Neural crest cell (in vitro differentiated cells): ENCODE results near the gene PIGH. TPM values are rescaled to one million over a fixed set of nuclear protein-coding genes. Genes with fewer than 3 reads are reported as not detected.
A peak's percentile ranks its signal among the peaks of the same experiment; 100 is the strongest.

Experiments
- DNase-seq: peaks from one replicate; pipeline ENCODE4 v3.0.0; 2021; ENCODE audit warnings: low read depth, mixed read lengths, low spot score
- H3K27ac Mint-ChIP-seq: one replicate; pipeline ENCODE4 v1.8.0; 2021; ENCODE audit warnings: mild to moderate bottlenecking, mixed read lengths; ENCODE audit not compliant: unreplicated experiment
- H3K27me3 Mint-ChIP-seq: 2 replicates; pipeline ENCODE4 v1.8.0; 2021; ENCODE audit warnings: low read depth, mild to moderate bottlenecking, mixed read lengths
- H3K36me3 Mint-ChIP-seq: 2 replicates; pipeline ENCODE4 v1.8.0; 2021; ENCODE audit warnings: low read depth, mild to moderate bottlenecking, mixed read lengths
- H3K4me1 Mint-ChIP-seq: 2 replicates; pipeline ENCODE4 v1.8.0; 2021; ENCODE audit warnings: mixed read lengths
- H3K4me3 Mint-ChIP-seq: one replicate; pipeline ENCODE4 v1.8.0; 2021; ENCODE audit warnings: mild to moderate bottlenecking, mixed read lengths
- H3K9me3 Mint-ChIP-seq: 2 replicates; pipeline ENCODE4 v1.8.0; 2021; ENCODE audit warnings: mixed read lengths
- total RNA-seq: library from RNA; stranded (reverse); gene quantifications from 2 replicates; pipeline ENCODE4 v1.2.1, GENCODE V29; 2021
- TF ChIP-seq, protein P1 (sequence below): fragments of 200-600 bp; sonication (generic); conservative IDR thresholded peaks from 2 replicates; pipeline ENCODE4 v1.5.0; 2021; ENCODE audit warnings: antibody characterized with exemption, mild to moderate bottlenecking

The PIGH gene
- total RNA-seq, 1 donor from 2014 or later, result 19.9 TPM

DNA sequence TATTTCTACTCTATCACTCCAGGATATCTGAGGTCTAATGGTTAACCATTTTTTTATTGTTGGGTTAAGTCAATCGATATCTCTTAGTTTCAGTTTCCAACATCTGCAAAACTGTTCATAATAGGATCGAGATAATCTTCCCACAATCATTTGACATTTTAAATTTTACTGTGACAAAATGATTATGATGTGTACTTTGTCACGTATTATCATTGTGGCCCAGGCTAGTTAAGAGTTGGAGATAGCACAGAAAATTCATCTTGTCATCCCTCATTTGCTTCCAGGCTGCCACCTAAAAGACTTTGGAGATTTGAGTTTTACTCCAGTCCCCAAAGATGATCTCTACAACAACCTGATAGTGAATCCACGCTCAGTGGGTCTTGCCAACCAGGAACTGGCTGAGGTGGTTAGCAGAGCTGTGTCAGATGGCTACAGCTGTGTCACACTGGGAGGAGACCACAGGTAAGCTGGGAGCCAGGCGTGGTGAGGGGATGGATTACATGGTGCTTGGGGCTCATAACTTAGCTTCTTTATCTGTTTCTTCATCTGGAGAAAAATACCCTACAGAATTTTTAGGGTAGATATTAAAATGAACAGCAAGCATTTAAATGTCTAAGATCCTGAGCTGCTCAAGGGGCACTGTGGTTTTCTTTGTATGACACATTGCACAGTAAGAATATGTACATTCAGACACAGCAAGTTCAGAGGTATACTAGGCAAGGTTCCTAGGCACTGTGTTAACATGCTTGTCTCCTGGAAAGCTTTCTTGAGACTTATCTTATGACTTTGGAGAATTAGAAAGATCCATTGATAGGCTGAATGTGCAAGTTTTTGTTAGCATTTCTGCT lies 42.1 kb upstream of the PIGH start:
- H3K4me3 Mint-ChIP-seq, result no peak overlapping the region
- TF ChIP-seq, protein P1, sequence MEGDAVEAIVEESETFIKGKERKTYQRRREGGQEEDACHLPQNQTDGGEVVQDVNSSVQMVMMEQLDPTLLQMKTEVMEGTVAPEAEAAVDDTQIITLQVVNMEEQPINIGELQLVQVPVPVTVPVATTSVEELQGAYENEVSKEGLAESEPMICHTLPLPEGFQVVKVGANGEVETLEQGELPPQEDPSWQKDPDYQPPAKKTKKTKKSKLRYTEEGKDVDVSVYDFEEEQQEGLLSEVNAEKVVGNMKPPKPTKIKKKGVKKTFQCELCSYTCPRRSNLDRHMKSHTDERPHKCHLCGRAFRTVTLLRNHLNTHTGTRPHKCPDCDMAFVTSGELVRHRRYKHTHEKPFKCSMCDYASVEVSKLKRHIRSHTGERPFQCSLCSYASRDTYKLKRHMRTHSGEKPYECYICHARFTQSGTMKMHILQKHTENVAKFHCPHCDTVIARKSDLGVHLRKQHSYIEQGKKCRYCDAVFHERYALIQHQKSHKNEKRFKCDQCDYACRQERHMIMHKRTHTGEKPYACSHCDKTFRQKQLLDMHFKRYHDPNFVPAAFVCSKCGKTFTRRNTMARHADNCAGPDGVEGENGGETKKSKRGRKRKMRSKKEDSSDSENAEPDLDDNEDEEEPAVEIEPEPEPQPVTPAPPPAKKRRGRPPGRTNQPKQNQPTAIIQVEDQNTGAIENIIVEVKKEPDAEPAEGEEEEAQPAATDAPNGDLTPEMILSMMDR, result no peak
- H3K27me3 Mint-ChIP-seq, result no peaks in the 10 kb centered on the region
- DNase-seq, result no peak
- H3K4me1 Mint-ChIP-seq, result no peaks in the 10 kb centered on the region
- peaks cover 7% of the 10 kb centered on the region for H3K36me3 Mint-ChIP-seq
- no peaks in the 10 kb centered on the region for H3K9me3 Mint-ChIP-seq
- H3K27ac Mint-ChIP-seq, result no peak overlapping the region

DNA sequence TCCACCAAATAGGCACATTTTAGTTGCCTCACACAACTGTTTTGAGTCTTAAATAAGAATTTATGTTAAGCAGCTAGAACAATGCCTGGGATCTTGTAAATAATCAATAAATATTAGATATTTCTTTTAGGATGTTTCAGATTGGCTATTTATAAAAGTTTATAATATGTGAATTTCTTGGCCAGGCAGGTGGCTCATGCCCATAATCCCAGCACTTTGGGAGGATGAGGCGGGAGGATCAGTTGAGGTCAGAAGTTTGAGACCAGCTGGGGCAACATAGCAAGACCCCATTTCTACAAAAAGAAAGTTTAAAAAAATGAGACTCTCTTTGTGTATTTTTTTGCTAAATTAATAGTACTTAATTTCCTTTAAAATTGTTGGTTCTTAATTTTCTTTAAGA lies 41.4 kb upstream of the PIGH start:
- no peak for DNase-seq
- TF ChIP-seq, protein P1, result no peak
- Mint-ChIP-seq H3K27ac (no peak overlapping the region), H3K4me3 (no peak overlapping the region), H3K36me3 (peaks cover 3% of the 10 kb centered on the region), H3K9me3 (no peaks in the 10 kb centered on the region), H3K4me1 (no peaks in the 10 kb centered on the region), H3K27me3 (no peaks in the 10 kb centered on the region)

DNA sequence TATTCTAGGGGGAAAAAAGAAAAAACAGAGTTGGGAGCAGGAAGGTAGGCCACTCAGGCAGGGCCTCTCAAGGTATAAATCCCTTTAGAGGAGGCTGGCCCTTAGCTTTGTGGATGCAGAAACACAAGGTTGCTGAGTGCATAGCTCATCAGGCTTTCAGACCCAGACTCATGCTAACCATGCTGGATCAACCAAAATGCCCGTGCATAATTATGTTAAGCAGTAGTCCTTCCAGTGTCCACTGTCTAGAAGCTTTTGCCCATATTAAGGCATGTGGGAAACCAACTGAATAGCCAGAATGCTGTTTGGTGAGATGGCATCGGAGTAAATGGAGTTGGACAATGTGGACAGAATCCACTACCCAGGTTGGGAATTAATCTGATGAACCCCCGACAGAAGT lies 38.6 kb upstream of the PIGH start:
- Mint-ChIP-seq H3K27me3 (no peaks in the 10 kb centered on the region), H3K9me3 (no peaks in the 10 kb centered on the region), H3K36me3 (no peaks in the 10 kb centered on the region), H3K27ac (no peak overlapping the region), H3K4me3 (no peak overlapping the region), H3K4me1 (no peaks in the 10 kb centered on the region)
- TF ChIP-seq, protein P1, result no peak
- DNase-seq, result no peak

DNA sequence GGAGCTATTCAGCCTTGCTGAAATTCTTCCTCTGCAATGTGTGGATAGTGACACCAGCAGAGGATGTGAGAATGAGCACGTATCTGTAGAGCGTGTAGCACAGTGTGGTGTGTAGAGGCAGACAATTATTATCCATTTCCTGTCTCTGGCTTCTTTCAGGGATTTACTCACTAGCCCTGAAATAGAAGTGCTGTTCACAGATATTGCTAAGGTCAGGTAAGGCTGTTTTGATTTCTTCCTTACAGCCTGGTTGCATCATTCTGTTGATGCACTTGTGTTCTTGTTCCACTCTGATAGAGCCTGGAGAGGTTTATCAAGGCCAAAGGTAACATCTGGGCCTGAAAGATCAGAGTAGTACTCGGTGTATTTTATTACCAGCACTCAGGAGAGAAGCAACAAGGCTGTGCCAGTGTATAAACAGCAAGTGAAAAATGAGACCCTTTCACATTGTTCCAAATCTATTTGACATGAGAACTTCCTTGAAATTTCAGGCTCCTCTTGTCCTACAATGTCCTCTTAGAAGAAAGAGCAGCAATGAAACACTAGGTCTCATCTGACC lies 36.4 kb upstream of the PIGH start:
- H3K27ac Mint-ChIP-seq, result peak overlapping the region; percentile 19
- H3K36me3 Mint-ChIP-seq, result peaks cover 5% of the 10 kb centered on the region
- no peaks in the 10 kb centered on the region for H3K27me3 Mint-ChIP-seq
- TF ChIP-seq, protein P1, result no peak
- H3K9me3 Mint-ChIP-seq, result no peaks in the 10 kb centered on the region
- H3K4me1 Mint-ChIP-seq, result no peaks in the 10 kb centered on the region
- no peak for DNase-seq
- no peak overlapping the region for H3K4me3 Mint-ChIP-seq

DNA sequence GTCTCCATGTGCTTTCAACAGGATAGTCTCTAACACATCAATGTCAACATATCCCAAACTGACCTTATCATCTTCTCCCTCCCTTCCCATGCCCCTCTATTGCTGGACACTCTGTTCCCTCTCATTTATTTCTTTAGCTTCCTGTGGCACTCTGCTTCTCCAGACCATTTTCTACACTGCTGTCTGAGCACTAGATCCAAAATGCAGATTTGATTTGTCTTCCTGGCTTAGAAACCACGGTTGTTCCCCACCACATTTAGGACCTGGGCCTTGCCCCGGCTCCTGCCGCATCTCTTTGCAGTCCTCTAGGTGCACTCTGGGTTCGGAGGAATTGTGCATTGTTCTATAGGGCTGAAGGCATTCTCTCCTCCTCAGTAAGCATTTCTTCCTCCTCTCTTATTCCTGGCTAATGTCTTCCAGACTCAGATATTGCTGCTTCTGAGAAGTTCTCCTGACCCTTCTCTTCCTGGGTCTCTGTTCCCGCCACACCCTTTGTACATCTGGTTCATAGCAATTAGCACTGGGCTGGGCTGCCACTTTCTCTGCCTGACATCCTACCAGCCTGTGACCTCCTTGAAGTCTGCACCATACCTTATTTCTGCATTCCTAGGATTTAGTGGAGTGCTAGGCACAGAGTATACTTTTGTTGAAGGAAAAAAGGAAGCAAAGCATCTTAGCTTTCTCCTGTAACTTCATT lies 33.5 kb upstream of the PIGH start:
- TF ChIP-seq, protein P1, result no peak
- DNase-seq, result no peak
- Mint-ChIP-seq H3K36me3 (peaks cover 9% of the 10 kb centered on the region), H3K27me3 (no peaks in the 10 kb centered on the region), H3K4me1 (no peaks in the 10 kb centered on the region), H3K9me3 (no peaks in the 10 kb centered on the region), H3K27ac (peak overlapping the region; percentile 20), H3K4me3 (no peak overlapping the region)
